Kidney (tissue), 14 donors: Measurements from ENCODE around the gene ANKLE1. TPM values are rescaled to one million over a fixed set of nuclear protein-coding genes. Genes with fewer than 3 reads are reported as not detected.

Experiments used
- DNase-seq, 5 donors: peaks; one replicate each; pipeline ENCODE4 v3.0.0-alpha.2; 2013 to 2020
- FAIRE-seq: peaks from 2 replicates; lab custom pipeline; 2012; peaks lifted over from hg19 to GRCh38; lab: Jason Lieb, UNC
- H3K27ac ChIP-seq, 2 donors: one replicate each; pipeline ENCODE4 v1.7.0; 2013; ENCODE audit warnings: low read depth in 2 of 2, low read length in 2 of 2, inconsistent platforms in 1 of 2
- H3K27me3 ChIP-seq: one replicate; pipeline ENCODE4 v1.7.1; 2013; ENCODE audit warnings: low read length, inconsistent platforms; ENCODE audit not compliant: control insufficient read depth, insufficient read depth
- H3K36me3 ChIP-seq, 3 donors: one replicate each; pipeline versions ENCODE4 v1.7.0 to v1.7.1; 2013; ENCODE audit warnings: low read length in 3 of 3, control low read depth in 1 of 3, inconsistent platforms in 1 of 3; ENCODE audit not compliant: insufficient read depth in 3 of 3, control insufficient read depth in 2 of 3
- H3K4me1 ChIP-seq, 3 donors: one replicate each; pipeline versions ENCODE4 v1.7.0 to v1.7.1; 2013; ENCODE audit warnings: low read length in 3 of 3, inconsistent platforms in 1 of 3, low read depth in 1 of 3; ENCODE audit not compliant: control insufficient read depth in 2 of 3, insufficient read depth in 2 of 3
- H3K4me3 ChIP-seq, 3 donors: one replicate each; pipeline versions ENCODE4 v1.7.0 to v1.8.1; 2013; ENCODE audit warnings: low read length in 3 of 3, control low read depth in 1 of 3, inconsistent platforms in 1 of 3
- H3K9ac ChIP-seq, 3 donors: one replicate each; pipeline versions ENCODE4 v1.7.0 to v1.7.1; 2013; ENCODE audit warnings: low read length in 3 of 3, control low read depth in 1 of 3, inconsistent platforms in 1 of 3
- H3K9me3 ChIP-seq, 3 donors: one replicate each; pipeline versions ENCODE4 v1.7.0 to v1.7.1; 2013; ENCODE audit warnings: low read length in 3 of 3, control low read depth in 1 of 3, inconsistent platforms in 1 of 3; ENCODE audit not compliant: control insufficient read depth in 2 of 3, insufficient read depth in 1 of 3
- CTCF ChIP-seq: IDR thresholded peaks from 3 replicates; pipeline ENCODE4 v1.5.1; 2012; ENCODE audit warnings: mild to moderate bottlenecking, moderate library complexity, borderline replicate concordance; ENCODE audit not compliant: insufficient read depth; ENCODE audit errors: extremely low read depth
- intact Hi-C: fragments of 100-400 bp; cut with DNase I; formaldehyde crosslinking; loops from one replicate; pipeline ENCODE4 v1.11.1; 2022
- polyA plus RNA-seq: library from polyadenylated mRNA; stranded (reverse); fragments of 350-450 nt; fragmentation: Illumina TruSeq; extraction: RNeasy Lipid Tissue Mini Kit (QIAGEN cat#74804); gene quantifications from one replicate; pipeline ENCODE4 v1.2.3, GENCODE V29; 2014; ENCODE audit warnings: low read depth, low replicate concordance; ENCODE audit not compliant: insufficient read depth
- total RNA-seq: library from RNA; stranded (reverse); fragmentation: NEBNext Ultra II Directional; extraction: Animal tissue kit (Norgen Biotek cat#: 25700); gene quantifications from one replicate; pipeline ENCODE4 v1.2.1, GENCODE V29; 2021
- donor health status: control.
- donor health status: control.
- donor health status: control.
- donor health status: control.
- donor health status: control.
- donor health status: DM: yes; HTN: yes; CAD: no.
- donor health status: Normal renal cell carcinoma (clear cell type).

ANKLE1 gene
- total and polyA plus RNA-seq, 2 donors from 2014 or later = 0.54 TPM; not detected in 1

GRCh38 chr19:17322854-17323253, 41.2 kb downstream of the ANKLE1 start:
- Histone ChIP-seq H3K4me3 (no peak overlapping the region), H3K9me3 (no peaks in the 10 kb centered on the region), H3K36me3 (peaks cover 0 to 5% (median 0%) of the 10 kb centered on the region in 3 donors), H3K4me1 (no peaks in the 10 kb centered on the region), H3K9ac (no peak overlapping the region), H3K27me3 (no peaks in the 10 kb centered on the region), H3K27ac (no peak overlapping the region)
- no peak for FAIRE-seq
- no peak for TF ChIP-seq CTCF
- DNase-seq = peak in 1 of 5 donors; percentile 85
- intact Hi-C loops = no loop called here

- Histone ChIP-seq H3K27me3 (no peaks in the 10 kb centered on the region), H3K4me3 (no peak overlapping the region), H3K36me3 (peaks cover 0 to 5% (median 0%) of the 10 kb centered on the region in 3 donors), H3K9me3 (no peaks in the 10 kb centered on the region), H3K4me1 (no peaks in the 10 kb centered on the region), H3K9ac (no peak overlapping the region), H3K27ac (no peak overlapping the region)
- TF ChIP-seq CTCF = no peak
- FAIRE-seq (no peak), DNase-seq (peak in 1 of 5 donors; percentile 51)
- intact Hi-C loops = no loop called here
Measured at GRCh38 chr19:17323300-17323963, 41.7 kb downstream of the ANKLE1 start.

GRCh38 chr19:17323964-17324332, 42.2 kb downstream of the ANKLE1 start:
- DNase-seq = peak in 1 of 5 donors; percentile 65
- intact Hi-C loops = no loop called here
- no peak overlapping the region for H3K4me3 ChIP-seq
- no peaks in the 10 kb centered on the region for H3K27me3 ChIP-seq
- H3K9me3 ChIP-seq = no peaks in the 10 kb centered on the region
- TF ChIP-seq CTCF = no peak
- no peak overlapping the region for H3K27ac ChIP-seq
- FAIRE-seq = no peak
- H3K9ac ChIP-seq = no peak overlapping the region
- peaks cover 0 to 5% (median 0%) of the 10 kb centered on the region in 3 donors for H3K36me3 ChIP-seq
- H3K4me1 ChIP-seq = no peaks in the 10 kb centered on the region
